ENCODE data around the gene SLC16A11.

- TF ChIP-seq CTCF (IDR thresholded peaks at IDR 0.05; ENCODE audit: low read depth, low read length, poor library complexity, severe bottlenecking) (no peak), EZH2phosphoT487 (IDR thresholded peaks at IDR 0.05; ENCODE audit: borderline replicate concordance, low read length) (no peak)
These were observed 14.8 kb downstream of the SLC16A11 start for GRCh38 chr17:7029096-7029495.
